NCI-H2196 treated with DMSO at 0.1 percent for 48 hours (cell line): ENCODE measurements around the gene SNX30.

Source experiments
- DNase-seq: peaks from one replicate; lab custom pipeline; 2025; ENCODE audit not compliant: unreplicated experiment; lab: John Stamatoyannopoulos, UW

The SNX30 gene

GRCh38 chr9:112878752-112879151, 128.2 kb downstream of the SNX30 start:
- DNase-seq: no peak

GRCh38 chr9:112880650-112881049, 130.1 kb downstream of the SNX30 start:
- DNase-seq: no peak

DNA sequence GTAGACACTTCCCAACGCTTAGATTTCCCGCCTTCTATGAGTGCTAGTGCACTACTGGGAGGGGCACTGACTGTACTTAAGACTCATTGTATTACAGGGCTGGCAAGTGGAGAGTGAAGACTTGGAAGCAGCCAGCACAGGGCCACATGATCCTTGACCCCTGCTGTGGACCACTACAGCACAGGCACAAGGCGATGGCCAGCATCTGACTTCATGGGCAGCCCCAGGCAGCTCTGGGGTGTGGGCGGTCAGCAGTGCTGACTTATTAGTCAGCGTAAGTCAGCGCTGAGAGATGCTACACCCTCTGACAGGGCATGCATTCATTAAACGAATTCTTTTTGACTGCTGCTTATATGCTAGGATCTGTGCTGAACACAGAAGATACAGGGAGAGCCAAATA, 130.8 kb downstream of the SNX30 start:
- no peak for DNase-seq

GRCh38 chr9:112884101-112884500, 133.5 kb downstream of the SNX30 start:
- no peak for DNase-seq

DNA sequence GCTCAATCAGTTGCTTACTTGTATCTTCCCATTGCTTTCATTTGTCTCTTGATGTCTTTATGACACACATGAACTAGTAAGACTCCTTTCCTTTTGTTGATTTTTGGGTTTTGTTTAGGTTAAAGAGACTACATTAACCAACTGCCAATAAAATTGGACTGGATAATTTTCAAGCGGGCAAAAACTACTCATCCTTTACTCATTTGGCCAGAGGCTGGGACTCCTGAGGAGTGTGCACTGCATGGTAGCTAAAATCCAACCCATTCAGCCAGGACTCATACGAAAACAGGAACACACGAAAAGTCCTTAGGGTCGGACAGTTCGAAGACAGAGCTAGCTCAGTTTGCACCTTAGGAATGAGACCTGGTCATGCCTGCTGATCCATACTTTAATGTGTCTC, 134.2 kb downstream of the SNX30 start:
- no peak for DNase-seq

- no peak for DNase-seq
Observed at GRCh38 chr9:112885324-112885723, 134.8 kb downstream of the SNX30 start.

GRCh38 chr9:112886351-112886750, 135.8 kb downstream of the SNX30 start:
- no peak for DNase-seq

GRCh38 chr9:112887381-112887780, 136.8 kb downstream of the SNX30 start:
- DNase-seq: no peak

GRCh38 chr9:112890106-112891081, 139.8 kb downstream of the SNX30 start, which contains the start of gene SLC46A2:
Gene SLC46A2, minus strand, starts transcription at chr9:112890876. Its CDS starts 195 bp downstream, at chr9:112890681.
- DNase-seq: no peak

- no peak for DNase-seq
Observed at GRCh38 chr9:112891521-112891920, 141.0 kb downstream of the SNX30 start.

GRCh38 chr9:112892981-112893380, 142.4 kb downstream of the SNX30 start:
- DNase-seq: no peak

DNA sequence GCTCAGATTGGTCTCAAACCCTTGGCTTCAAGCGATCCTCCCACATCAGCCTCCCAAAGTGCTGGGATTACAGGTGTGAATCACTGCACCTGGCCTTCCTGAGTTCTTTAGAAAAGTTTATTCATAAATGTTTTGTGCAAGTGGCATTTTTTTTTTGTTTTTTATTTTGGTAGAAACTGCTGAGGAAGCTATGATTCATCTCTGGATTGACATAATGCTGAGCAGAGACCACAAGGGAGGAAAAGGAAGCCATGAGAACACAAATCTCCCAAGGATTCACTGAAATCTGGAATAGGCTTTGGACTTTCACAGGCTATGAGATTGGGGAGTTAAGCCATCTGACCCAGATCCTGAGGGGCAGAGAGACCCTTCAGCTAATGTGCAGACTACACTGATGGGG, 143.5 kb downstream of the SNX30 start:
- no peak for DNase-seq

- no peak for DNase-seq
Observed at GRCh38 chr9:112894699-112895098, 144.1 kb downstream of the SNX30 start.

GRCh38 chr9:112896131-112896530, 145.6 kb downstream of the SNX30 start:
- DNase-seq: no peak

DNA sequence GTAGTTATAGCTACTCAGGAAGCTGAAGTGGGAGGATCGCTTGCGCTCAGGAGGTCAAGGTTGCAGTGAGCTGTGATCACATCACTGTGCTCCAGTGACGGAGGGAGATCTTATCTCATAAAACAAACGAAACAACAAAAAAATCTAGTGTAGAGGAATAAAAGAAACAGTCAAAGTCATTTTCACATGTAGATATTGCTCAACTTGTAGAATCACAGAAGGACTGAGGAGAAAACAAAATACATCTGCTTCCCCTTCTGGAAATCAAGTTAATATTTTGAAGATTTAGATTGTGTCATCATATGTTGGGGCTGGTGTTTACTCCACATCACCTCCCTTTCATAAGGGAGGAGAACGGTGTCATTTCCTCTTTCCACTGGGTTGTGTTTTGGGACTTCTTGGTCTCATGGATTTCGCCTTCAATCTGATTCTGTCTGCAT, 148.3 kb downstream of the SNX30 start:
- no peak for DNase-seq

- no peak for DNase-seq
Observed at GRCh38 chr9:112900488-112900887, 149.9 kb downstream of the SNX30 start.

DNA sequence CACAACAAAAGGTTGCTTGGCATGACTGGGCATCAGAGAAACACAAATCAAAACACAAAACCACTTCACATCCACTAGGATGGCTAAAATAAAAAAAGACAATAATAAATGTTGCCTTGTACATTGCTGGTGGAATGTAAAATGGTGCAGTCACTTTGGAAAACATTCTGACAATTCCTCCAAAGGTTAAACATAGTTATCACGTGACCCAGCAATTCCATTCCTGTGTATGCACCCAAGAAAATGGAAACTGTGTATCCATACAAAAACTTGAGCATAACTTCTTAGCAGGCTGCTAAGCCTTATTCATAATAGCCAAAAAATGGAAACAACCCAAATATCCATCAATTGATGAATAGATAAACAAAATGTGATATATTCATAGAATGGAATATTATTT, 150.3 kb downstream of the SNX30 start:
- no peak for DNase-seq

DNA sequence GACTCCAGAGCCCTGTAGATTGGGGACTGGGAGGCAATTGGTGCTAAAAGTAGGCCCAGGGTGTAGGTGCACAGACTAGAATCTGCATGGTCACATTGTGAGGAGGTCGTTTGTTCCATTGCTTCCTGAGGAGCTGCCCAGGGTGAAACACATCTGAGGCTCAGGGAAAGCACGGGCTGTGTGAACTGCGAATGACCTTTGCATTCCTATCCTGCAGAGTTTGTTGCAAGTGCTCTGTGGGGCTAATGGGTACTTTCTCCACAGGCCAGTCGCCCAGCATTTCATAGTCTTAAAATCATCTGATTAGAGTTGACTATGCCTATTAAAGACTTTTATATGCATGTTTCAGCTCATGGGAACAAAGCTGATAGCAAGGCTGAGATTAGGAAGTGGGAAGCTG, 154.5 kb downstream of the SNX30 start:
- no peak for DNase-seq

- DNase-seq: no peak
Observed at GRCh38 chr9:112911736-112912135, 161.2 kb downstream of the SNX30 start.

- no peak for DNase-seq
Observed at GRCh38 chr9:112912636-112913035, 162.1 kb downstream of the SNX30 start.

DNA sequence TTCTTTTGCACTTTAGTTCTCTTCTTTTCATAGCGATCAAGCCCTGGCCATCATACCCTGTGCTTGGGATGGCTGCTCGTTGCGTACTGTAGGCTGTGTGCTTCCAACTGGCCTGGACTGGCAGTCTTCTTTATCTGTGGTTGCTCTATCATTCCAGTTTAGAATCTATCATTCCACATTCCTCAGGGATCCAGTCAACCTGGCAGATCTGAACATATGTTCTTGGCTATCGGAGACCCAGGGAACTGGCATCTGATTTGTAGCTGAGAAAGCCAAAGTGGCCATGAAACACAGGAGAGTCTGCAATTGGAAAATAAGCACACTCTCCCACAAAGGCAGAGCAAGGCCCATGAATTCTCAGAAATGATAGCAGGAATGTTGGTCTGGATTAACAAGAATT, 162.8 kb downstream of the SNX30 start:
- DNase-seq: no peak

- DNase-seq: no peak
Observed at GRCh38 chr9:112914524-112914923, 164.0 kb downstream of the SNX30 start.
